Neural progenitor cell (in vitro differentiated cells): Measurements from ENCODE around the gene ATP13A3. TPM values are rescaled to one million over a fixed set of nuclear protein-coding genes. Genes with fewer than 3 reads are reported as not detected.

Experiments
- DNase-seq: peaks from one replicate; pipeline ENCODE4 v3.0.0-alpha.2; 2016; ENCODE audit warnings: low spot score
- H2AFZ ChIP-seq: fragments of 200-600 bp; sonication (generic); replicated peaks from 2 replicates; pipeline ENCODE4 v1.6.1; 2016; ENCODE audit warnings: antibody characterized with exemption
- H3F3A ChIP-seq: fragments of 200-600 bp; sonication (generic); 2 replicates; pipeline ENCODE4 v1.6.1; 2016; ENCODE audit warnings: antibody characterized with exemption, low read depth
- H3K27ac ChIP-seq: fragments of 200-600 bp; sonication (generic); 2 replicates; pipeline ENCODE4 v1.5.1; 2016; ENCODE audit warnings: mild to moderate bottlenecking
- H3K27me3 ChIP-seq: fragments of 200-600 bp; sonication (generic); 2 replicates; pipeline ENCODE4 v1.6.1; 2016; ENCODE audit warnings: mild to moderate bottlenecking, moderate library complexity
- H3K36me3 ChIP-seq: fragments of 200-600 bp; sonication (generic); 2 replicates; pipeline ENCODE4 v1.5.1; 2016
- H3K4me1 ChIP-seq: fragments of 200-600 bp; sonication (generic); 2 replicates; pipeline ENCODE4 v1.6.1; 2016; ENCODE audit warnings: mixed run types
- H3K4me2 ChIP-seq: fragments of 200-600 bp; sonication (generic); 2 replicates; pipeline ENCODE4 v1.6.1; 2016
- H3K4me3 ChIP-seq: fragments of 200-600 bp; sonication (generic); 2 replicates; pipeline ENCODE4 v1.5.1; 2016
- H3K79me2 ChIP-seq: fragments of 200-600 bp; sonication (generic); 2 replicates; pipeline ENCODE4 v1.6.1; 2016; ENCODE audit warnings: low read depth
- H3K9ac ChIP-seq: fragments of 200-600 bp; sonication (generic); 2 replicates; pipeline ENCODE4 v1.6.1; 2016
- H3K9me3 ChIP-seq: fragments of 200-600 bp; sonication (generic); 2 replicates; pipeline ENCODE4 v1.5.1; 2016; ENCODE audit warnings: low read depth
- H4K20me1 ChIP-seq: fragments of 200-600 bp; sonication (generic); 2 replicates; pipeline ENCODE4 v1.6.1; 2016; ENCODE audit warnings: low read depth
- H3K27ac Mint-ChIP-seq: 3 replicates; pipeline ENCODE4 v1.8.0; 2021; ENCODE audit warnings: mixed read lengths
- H3K27me3 Mint-ChIP-seq: 2 replicates; pipeline ENCODE4 v1.8.0; 2022; ENCODE audit warnings: low read depth, mild to moderate bottlenecking, inconsistent platforms, moderate library complexity, mixed read lengths; ENCODE audit not compliant: insufficient read depth
- H3K36me3 Mint-ChIP-seq: 3 replicates; pipeline ENCODE4 v1.8.0; 2021; ENCODE audit warnings: mixed read lengths
- H3K4me1 Mint-ChIP-seq: 3 replicates; pipeline ENCODE4 v1.8.0; 2021; ENCODE audit warnings: mixed read lengths
- H3K4me3 Mint-ChIP-seq: 3 replicates; pipeline ENCODE4 v1.8.0; 2021; ENCODE audit warnings: mild to moderate bottlenecking, moderate library complexity, mixed read lengths
- H3K9me3 Mint-ChIP-seq: 3 replicates; pipeline ENCODE4 v1.8.0; 2020; ENCODE audit warnings: mixed read lengths
- CTCF ChIP-seq: fragments of 200-600 bp; sonication (generic); IDR thresholded peaks from 2 replicates; pipeline ENCODE4 v1.5.1; 2017; ENCODE audit warnings: antibody characterized with exemption, mild to moderate bottlenecking
- EZH2 ChIP-seq: fragments of 200-600 bp; sonication (generic); IDR thresholded peaks from 2 replicates; pipeline ENCODE4 v1.6.1; 2017; ENCODE audit warnings: antibody characterized with exemption, mild to moderate bottlenecking, moderate library complexity
- EZH2phosphoT487 ChIP-seq: fragments of 200-600 bp; sonication (generic); IDR thresholded peaks from 2 replicates; pipeline ENCODE4 v1.6.1; 2017; ENCODE audit warnings: antibody characterized with exemption
- total RNA-seq: library from RNA; depleted of rRNA; stranded (reverse); fragments of >200 nt; gene quantifications from 2 replicates; pipeline ENCODE4 v1.2.3, GENCODE V29; 2015; ENCODE audit warnings: low replicate concordance

ATP13A3 gene
- total RNA-seq, 1 donor from 2014 or later: 105 TPM

DNA sequence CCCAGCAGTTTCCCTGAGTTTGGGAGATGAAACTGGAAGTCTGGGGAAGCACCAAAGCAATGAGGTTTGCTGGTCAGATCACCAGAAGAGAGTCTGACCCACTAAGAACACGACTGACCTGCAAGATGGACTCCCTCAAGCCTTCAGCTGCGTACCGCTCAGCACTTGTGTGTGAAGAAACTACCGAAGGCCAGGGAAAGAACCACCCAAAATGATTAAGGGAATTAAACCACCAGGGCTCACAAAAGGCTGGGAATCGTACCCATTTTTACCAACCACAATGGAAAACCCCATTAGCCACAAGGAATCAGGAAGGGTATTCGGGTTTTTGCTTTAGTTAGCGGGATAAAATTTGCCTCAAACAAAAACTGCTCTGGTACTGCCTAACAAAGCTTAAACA is 21.6 kb downstream of the ATP13A3 start:
- H3K27ac Mint-ChIP-seq: no peak overlapping the region

DNA sequence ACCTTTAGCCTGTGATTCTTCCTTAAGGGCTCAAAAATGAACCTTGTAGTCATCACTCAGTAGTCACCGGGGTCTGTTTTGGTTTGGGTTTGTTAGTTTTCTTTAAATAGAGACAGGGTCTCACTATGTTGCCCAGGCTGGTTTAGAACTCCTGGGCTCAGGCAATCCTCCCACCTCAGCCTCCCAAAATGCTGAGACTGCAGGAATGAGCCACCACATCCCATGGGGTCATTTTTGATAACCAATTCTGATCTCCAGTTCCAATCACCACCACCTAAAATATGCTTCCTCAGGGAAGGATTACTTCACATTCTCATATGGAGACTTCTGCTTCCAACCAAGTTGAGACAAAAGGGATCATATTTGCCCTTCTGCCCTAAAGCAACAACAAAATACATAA is 22.1 kb downstream of the ATP13A3 start:
- Mint-ChIP-seq H3K27ac (no peak overlapping the region), H3K4me1 (no peaks in the 10 kb centered on the region), H3K9me3 (peaks cover 5% of the 10 kb centered on the region), H3K27me3 (no peaks in the 10 kb centered on the region), H3K4me3 (no peak overlapping the region), H3K36me3 (peaks cover 10% of the 10 kb centered on the region)
- no peaks in the 10 kb centered on the region for H3F3A ChIP-seq
- H3K79me2 ChIP-seq: peaks cover 92% of the 10 kb centered on the region
- no peak overlapping the region for H3K4me3 ChIP-seq
- H4K20me1 ChIP-seq: peaks cover 7% of the 10 kb centered on the region
- H3K27me3 ChIP-seq: no peaks in the 10 kb centered on the region
- no peak overlapping the region for H3K27ac ChIP-seq
- no peak overlapping the region for H3K9ac ChIP-seq
- H3K36me3 ChIP-seq: no peaks in the 10 kb centered on the region
- no peak for DNase-seq
- H2AFZ ChIP-seq: no peak overlapping the region
- H3K9me3 ChIP-seq: no peaks in the 10 kb centered on the region
- no peak overlapping the region for H3K4me2 ChIP-seq
- peaks cover 3% of the 10 kb centered on the region for H3K4me1 ChIP-seq
- TF ChIP-seq EZH2phosphoT487: no peak
- TF ChIP-seq EZH2: no peak
- no peak for TF ChIP-seq CTCF

More for the DNA sequence above, 21.6 kb downstream of the ATP13A3 start:
- TF ChIP-seq EZH2phosphoT487: no peak
- no peak for TF ChIP-seq EZH2
- TF ChIP-seq CTCF: no peak
- Histone ChIP-seq H4K20me1 (peaks cover 7% of the 10 kb centered on the region), H3F3A (no peaks in the 10 kb centered on the region), H3K79me2 (peaks cover 98% of the 10 kb centered on the region), H3K27me3 (no peaks in the 10 kb centered on the region), H3K36me3 (no peaks in the 10 kb centered on the region), H3K4me3 (no peak overlapping the region), H3K9me3 (no peaks in the 10 kb centered on the region), H2AFZ (no peak overlapping the region), H3K27ac (no peak overlapping the region), H3K4me2 (no peak overlapping the region), H3K9ac (no peak overlapping the region), H3K4me1 (peaks cover 3% of the 10 kb centered on the region)
- DNase-seq: no peak
- H3K36me3 Mint-ChIP-seq: peaks cover 10% of the 10 kb centered on the region
- peaks cover 5% of the 10 kb centered on the region for H3K9me3 Mint-ChIP-seq
- H3K4me3 Mint-ChIP-seq: no peak overlapping the region
- H3K4me1 Mint-ChIP-seq: no peaks in the 10 kb centered on the region
- no peaks in the 10 kb centered on the region for H3K27me3 Mint-ChIP-seq

DNA sequence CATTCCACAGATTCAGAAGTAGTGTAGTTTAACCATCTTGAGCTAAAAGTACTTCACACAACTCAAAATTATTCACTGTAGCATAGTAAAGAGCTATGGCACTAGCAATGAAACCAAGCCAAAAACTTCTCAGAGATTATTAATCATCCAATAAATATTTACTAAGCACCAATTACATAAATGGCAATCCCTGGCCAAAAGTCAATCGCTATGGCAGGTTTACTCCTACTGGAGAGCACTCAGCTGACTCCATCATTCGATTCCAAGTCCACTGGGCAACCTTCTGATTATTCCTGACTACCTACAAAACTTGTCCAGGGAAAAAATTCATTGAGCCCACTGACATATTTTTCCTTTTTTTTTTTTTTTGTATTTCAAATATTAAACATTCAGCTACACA is 23.9 kb downstream of the ATP13A3 start:
- H3K9me3 Mint-ChIP-seq: peaks cover 5% of the 10 kb centered on the region
- H3K4me1 Mint-ChIP-seq: no peaks in the 10 kb centered on the region
- no peaks in the 10 kb centered on the region for H3K27me3 Mint-ChIP-seq
- no peak overlapping the region for H3K27ac Mint-ChIP-seq
- no peaks in the 10 kb centered on the region for H3K27me3 ChIP-seq
- peaks cover 2% of the 10 kb centered on the region for H3K4me1 ChIP-seq
- H3K4me3 Mint-ChIP-seq: no peak overlapping the region
- no peak overlapping the region for H3K4me2 ChIP-seq
- H3K9ac ChIP-seq: no peak overlapping the region
- DNase-seq: no peak
- H3K9me3 ChIP-seq: no peaks in the 10 kb centered on the region
- TF ChIP-seq EZH2phosphoT487 (no peak), CTCF (no peak), EZH2 (no peak)
- no peak overlapping the region for H3K27ac ChIP-seq
- H3K36me3 Mint-ChIP-seq: peaks cover 16% of the 10 kb centered on the region
- peaks cover 7% of the 10 kb centered on the region for H4K20me1 ChIP-seq
- peaks cover 7% of the 10 kb centered on the region for H3K36me3 ChIP-seq
- no peak overlapping the region for H2AFZ ChIP-seq
- H3F3A ChIP-seq: no peaks in the 10 kb centered on the region
- H3K79me2 ChIP-seq: peaks cover 75% of the 10 kb centered on the region
- H3K4me3 ChIP-seq: no peak overlapping the region
